Glomerular visceral epithelial cell (primary cell): ENCODE measurements around the gene CORO2A.
"Not testable (repeated sequence)": the region's sequence is repeated elsewhere in the genome, so short reads cannot be mapped to it uniquely, and the experiment has no call there.

Experiments used
- DNase-seq: peaks from one replicate; pipeline ENCODE4 v3.0.0-alpha.2; 2016; ENCODE audit errors: extremely low spot score

CORO2A gene

GRCh38 chr9:98084396-98084795, 108.0 kb downstream of the CORO2A start:
- DNase-seq, result no peak

GRCh38 chr9:98083566-98084183, 108.8 kb downstream of the CORO2A start:
- DNase-seq, result no peak

DNA sequence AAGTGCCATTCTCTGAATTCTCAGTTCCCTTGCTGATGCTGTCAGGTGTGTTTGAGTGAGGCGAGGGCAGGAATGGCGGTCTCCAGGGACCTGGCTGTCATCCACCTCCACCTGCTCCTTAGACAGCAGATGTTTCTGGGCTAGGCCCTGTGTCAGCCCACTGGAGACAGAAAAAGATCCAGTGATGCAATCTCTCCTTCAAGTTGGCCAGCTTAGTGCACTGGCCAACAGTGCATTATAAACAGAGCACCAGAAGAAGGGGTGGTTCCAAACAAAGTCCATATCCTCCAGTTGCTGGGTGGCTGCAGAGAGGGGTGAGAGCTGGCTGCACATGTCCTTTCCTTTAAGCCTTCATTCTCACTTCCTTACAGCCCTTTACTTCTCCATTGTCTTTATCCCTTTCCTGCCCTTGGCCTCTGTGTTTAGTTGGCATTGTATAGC, 109.4 kb downstream of the CORO2A start:
- no peak for DNase-seq

- DNase-seq, result peak; percentile 57
Measured at GRCh38 chr9:98081477-98082219, 110.8 kb downstream of the CORO2A start.

DNA sequence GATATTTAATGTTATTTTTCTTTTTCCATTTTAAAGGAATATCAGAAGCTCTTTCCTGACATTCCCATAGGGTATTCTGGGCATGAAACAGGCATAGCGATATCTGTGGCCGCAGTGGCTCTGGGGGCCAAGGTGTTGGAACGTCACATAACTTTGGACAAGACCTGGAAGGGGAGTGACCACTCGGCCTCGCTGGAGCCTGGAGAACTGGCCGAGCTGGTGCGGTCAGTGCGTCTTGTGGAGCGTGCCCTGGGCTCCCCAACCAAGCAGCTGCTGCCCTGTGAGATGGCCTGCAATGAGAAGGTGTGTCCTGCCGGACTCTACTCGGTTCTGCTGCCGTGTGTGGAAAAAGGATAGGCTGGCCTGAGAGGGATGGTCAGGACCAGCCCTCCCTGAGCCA, 111.7 kb downstream of the CORO2A start:
- no peak for DNase-seq

- no peak for DNase-seq
Measured at GRCh38 chr9:98080326-98080725, 112.1 kb downstream of the CORO2A start.

DNA sequence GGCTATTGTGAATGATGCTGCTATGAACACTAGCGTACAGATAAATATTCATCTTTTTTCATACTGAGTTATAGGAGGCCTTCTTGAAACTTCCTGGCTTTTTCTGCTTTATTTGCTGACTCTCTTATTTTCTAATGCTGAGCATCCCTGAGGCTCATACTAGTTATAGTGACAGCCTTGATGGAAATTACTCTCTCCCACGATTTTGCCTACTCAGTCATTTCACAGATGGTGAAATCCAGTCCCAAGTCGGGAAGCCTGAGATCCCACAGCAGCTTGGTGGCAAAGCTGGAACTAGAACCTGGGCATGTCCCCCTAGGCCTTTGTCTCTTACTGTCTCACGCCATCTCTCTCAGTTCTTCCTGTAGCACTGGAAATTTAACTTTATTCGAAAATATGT, 113.5 kb downstream of the CORO2A start:
- DNase-seq, result no peak

- DNase-seq, result not testable (repeated sequence)
Measured at GRCh38 chr9:98076514-98076890, 115.9 kb downstream of the CORO2A start.

DNA sequence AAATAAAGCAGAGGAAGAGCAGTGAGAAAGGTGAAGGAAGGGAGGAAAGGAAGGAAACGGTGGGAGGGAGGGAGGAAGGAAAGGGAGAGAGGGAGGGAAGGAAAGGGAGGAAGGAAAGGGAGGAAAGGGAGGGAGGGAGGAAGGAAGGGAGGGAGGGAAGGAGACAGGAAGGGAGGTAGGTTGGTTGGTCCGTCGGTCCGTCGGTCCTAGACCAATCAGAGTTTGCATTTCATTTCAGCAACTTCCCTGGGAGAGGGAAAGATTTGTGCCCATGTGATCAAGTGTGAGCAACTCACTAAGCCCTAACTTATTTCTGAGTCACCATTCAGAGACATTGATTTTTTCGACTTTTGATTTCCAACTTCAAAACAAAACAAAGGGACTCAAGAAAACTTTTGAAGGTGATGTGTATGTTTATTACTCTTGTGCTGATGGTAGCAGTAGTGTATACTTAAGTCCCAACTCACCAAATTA, 117.1 kb downstream of the CORO2A start:
- peak; percentile 31 for DNase-seq

DNA sequence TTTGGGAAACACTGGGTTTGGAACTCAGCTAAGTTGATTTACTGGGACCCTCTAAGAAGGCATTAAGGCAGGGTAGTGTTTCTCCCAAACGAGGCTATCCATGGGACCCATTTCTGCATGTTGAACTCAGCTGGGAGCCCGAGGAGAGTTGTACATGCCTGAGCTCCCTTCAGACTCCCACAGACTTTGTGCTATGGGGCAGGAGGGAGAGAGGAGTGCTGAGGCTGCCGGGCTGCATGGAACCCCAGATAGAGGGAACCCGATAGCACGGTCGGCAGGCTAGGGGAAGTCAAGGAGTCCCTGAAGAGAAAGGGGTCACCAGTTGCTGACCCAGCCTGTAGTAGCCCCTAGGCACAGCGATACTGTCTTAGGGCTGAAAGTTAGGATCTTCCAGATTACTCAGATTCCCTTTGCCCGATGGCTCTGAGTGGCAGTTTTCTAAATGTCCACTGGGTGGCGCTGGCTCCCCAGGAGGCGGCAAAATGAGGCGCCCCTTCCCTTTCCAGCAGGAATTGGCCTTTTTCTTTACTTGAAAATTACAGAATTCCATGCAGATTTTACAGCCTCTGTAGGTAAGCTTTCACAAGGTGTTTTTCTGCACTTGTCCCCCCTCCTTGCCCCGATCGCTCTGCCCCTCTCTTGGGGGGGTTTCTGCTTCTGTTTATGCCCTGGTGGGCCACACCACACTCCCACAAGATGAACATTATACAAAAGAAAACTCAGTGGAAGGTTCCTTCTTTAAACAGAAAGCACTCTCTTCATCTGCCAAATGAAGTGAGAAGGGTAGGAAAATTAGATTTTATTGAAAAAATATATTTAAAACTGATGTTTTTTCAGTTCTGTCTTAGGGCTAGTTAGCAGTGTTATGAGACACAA, 118.1 kb downstream of the CORO2A start:
- peak; percentile 71 for DNase-seq

- no peak for DNase-seq
Measured at GRCh38 chr9:98071737-98072136, 120.7 kb downstream of the CORO2A start.
